SIG-M5 (cell line): Measurements from ENCODE around the gene YBX2.

Experiments
- DNase-seq: peaks from one replicate; lab custom pipeline; 2025; lab: John Stamatoyannopoulos, UW

Gene YBX2

GRCh38 chr17:7296189-7296861, 1.9 kb upstream of the YBX2 start:
- DNase-seq, result no peak

DNA sequence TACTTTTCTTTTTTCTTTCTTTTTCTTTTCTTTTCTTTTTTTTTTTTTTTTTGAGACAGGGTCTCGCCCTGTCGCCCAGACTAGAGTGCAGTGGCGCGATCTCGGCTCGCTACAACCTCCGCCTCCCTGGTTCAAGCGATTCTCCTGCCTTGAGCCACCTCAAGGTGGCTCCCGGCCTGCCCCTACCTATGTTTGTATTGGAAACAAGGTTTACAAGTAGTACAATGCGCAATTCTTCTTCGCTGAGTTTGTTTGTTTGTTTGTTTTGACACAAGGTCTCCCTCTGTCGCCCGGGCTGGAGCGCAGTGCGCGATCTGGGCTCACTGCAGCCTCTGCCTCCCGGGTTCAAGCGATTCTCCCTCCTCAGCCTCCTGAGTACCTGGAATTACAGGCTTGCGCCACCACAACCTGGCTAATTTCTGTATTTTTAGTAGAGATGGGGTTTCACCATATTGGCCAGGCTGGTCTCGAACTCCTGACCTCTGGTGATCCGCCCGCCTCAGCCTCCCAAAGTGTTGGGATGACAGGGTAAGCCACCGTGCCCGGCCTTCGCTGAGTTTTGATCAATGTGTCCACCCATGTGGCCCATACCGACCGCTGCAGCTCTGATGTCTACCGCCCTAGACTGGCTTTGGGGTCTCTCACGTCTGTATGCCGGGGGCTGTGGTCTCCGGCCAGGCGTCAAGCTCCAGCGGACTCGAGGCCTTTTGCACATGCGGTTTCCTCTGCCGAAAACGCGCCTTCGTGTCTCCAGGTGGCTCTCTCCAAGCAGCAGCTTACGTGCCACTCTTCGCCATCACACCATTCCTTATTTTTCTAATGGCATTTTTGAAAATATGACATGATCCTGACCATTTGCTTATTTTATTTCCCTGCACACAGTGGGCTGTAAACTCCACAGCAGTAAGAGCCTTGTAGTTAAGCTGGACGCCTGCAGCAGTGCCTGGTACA, 1.1 kb upstream of the YBX2 start:
- DNase-seq, result no peak

DNA sequence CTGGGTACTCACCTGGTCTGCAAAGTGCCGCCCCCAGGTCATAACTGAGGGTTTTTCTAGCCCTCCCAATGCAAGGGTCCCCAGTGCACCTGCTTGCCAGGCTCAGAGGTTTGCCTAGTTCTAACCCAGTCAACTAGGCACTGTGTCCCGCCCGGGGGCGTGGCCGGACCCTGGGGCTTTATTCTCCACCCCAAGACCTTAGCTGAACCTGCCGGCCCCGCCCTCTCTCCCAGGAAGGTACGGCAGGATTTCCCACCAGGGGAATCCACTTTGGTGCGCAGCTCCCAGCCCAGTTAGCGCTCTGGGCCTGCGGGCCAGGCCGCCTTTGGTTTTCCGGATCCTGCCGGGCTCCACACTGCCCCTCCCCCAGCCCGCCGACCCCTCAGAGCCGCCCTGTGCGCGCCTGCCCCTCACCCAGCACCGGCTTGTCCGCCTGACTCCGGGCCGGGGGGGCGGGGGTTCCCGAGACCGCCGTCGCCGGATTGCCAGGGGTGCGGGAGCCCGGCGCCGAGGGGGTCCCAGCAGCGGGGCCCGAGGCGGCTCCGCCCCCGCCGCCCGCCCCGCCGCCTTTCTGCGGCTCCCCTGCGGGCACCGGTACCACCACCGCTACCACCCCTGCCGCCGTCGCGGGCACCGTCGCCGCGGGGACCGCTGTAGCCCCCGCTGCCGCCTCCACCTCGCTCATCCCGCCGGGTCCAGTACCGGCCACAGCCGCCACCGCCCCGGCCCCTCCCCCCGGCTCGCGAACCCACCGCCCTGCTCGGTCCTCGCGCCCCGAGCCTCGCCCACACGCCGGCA, 424 bp downstream of the YBX2 start:
- no peak for DNase-seq

DNA sequence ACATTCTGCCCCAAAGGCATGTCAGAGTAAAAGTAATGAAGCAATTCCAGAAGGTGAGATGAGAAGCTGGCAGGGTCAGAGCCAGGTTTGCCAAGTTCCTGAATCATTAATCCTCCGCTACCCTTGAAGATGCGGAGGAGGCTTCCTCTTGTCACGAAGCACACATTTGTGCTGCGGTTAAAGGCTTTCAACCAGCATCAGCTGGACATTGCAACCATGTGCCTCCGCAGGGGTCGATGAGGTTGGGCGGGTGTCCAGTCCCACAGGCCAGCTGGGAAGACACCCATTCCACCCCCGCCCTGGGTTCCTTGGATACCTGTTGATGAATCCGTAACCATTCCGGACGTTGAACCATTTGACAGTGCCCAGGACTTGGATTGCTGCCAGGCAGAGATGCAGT, 1.3 kb downstream of the YBX2 start:
- no peak for DNase-seq

- no peak for DNase-seq
Observed at GRCh38 chr17:7292729-7293128, 1.7 kb downstream of the YBX2 start.

GRCh38 chr17:7292194-7292593, 2.2 kb downstream of the YBX2 start:
- no peak for DNase-seq

GRCh38 chr17:7290685-7291084, 3.8 kb downstream of the YBX2 start:
- no peak for DNase-seq

DNA sequence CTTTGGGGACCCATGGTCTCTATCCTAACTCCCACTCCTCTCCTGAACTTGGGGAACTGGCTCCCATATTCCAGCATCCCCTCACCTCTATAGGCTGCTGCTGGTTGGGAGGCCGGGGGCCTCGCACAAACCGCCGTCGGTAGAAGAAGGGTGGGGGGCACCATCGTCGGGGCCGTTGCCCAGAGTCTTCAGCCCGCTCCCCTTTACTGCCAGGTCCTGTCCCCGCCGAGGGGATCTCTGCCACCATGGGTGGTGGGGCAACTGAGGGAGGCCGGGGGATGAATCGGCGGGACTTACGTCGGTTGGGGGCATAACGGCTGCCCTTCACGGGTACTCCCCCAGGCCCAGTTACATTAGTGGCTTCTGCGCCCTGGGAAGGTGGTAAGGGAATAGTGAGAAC, 4.3 kb downstream of the YBX2 start:
- no peak for DNase-seq

GRCh38 chr17:7289256-7290032, 5.0 kb downstream of the YBX2 start:
- DNase-seq, result no peak

GRCh38 chr17:7285679-7286078, 8.8 kb downstream of the YBX2 start:
- DNase-seq, result no peak

DNA sequence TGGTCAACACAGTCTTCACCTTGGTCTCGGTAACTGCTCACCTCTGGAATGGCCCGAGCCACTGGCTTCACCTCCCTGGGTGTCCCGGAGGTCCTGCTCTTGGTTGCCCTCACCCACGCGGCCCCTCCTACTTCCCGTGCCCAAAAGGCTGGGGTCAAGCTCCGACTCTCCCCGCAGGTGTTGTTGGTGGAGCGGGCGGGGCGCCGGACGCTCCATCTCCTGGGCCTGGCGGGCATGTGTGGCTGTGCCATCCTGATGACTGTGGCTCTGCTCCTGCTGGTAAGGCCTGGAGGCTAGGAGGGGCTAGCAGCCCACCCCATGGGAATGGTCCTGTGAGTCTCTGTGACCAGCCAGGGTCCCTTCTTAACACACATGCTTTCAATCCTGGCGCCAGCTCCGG, 9.5 kb downstream of the YBX2 start:
- DNase-seq, result no peak

DNA sequence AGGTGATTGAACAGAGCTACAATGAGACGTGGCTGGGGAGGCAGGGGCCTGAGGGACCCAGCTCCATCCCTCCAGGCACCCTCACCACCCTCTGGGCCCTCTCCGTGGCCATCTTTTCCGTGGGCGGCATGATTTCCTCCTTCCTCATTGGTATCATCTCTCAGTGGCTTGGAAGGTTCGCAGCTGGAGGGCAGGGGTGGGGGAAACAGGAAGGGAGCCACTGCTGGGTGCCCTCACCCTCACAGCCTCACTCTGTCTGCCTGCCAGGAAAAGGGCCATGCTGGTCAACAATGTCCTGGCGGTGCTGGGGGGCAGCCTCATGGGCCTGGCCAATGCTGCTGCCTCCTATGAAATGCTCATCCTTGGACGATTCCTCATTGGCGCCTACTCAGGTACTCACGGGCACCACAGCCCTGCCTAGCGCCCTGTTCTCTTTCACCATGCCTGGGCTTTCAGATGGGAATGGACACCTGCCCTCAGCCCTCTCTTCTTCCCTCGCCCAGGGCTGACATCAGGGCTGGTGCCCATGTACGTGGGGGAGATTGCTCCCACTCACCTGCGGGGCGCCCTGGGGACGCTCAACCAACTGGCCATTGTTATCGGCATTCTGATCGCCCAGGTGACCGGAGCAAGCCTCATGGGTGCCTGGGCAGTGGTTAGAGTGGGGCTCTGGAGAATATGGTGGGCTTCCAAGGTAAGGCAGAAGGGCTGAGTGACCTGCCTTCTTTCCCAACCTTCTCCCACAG, 10.8 kb downstream of the YBX2 start:
- DNase-seq, result no peak

DNA sequence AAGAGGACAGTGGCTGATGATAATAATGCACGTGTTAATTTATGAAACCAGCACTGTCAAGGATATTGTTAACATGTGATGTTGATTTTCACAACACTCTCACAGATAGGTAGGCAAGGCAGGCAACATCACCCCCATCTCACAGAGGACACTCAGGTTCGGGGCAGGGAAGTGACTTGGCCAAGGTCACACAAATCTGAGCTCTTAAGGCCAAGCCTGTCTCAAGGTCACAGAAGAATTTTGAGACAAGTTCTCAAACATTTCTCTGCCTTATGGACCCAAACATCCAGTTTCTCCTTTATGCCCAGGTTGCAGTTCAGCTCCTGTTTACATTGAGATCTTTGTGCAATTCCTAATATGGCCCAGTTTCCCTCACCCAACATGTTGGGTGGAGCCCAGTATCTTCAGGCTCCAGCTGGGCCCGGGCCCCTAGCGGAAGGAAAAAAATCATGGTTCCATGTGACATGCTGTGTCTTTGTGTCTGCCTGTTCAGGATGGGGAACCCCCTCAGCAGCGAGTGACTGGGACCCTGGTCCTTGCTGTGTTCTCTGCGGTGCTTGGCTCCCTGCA, 11.6 kb downstream of the YBX2 start:
- DNase-seq, result no peak

DNA sequence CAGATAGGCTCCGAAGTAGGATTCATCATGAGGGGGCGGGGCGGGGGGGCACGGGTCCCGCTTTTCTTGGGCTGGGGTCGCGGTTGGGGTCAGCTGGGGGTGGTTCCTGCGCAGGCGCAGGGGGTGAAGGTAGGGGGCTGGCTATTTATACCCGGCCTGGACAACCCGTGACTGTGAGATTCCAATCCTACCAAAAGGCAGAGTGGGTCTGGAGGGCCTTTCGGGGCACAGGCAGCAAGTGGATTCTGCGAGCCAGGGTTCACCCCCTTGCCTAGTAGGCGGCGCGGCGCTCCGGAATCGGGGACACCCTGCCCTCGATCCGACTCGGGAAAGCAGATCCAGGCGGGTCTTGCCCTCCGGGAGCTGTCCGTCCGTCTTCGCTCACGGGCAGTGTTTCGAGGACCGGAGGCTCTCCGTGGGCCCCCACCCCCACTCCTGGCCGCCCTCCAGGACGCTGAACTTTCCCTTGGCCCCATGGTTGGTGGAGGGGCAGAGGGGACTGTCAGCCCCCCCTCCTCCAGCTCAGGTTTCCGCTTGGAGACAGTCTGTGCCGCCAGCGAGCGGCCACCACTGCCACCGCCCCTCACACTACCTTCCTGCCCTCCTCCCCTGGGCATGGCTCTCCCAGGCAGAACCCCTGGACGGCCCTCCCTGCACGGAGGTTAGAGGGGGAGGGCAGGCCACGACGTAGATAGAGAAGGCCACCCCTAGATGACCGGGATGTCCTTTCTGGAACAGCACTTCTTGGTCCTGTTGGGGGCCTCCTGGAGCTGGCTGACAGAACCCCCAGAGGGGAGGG, 12.3 kb downstream of the YBX2 start:
- no peak for DNase-seq

DNA sequence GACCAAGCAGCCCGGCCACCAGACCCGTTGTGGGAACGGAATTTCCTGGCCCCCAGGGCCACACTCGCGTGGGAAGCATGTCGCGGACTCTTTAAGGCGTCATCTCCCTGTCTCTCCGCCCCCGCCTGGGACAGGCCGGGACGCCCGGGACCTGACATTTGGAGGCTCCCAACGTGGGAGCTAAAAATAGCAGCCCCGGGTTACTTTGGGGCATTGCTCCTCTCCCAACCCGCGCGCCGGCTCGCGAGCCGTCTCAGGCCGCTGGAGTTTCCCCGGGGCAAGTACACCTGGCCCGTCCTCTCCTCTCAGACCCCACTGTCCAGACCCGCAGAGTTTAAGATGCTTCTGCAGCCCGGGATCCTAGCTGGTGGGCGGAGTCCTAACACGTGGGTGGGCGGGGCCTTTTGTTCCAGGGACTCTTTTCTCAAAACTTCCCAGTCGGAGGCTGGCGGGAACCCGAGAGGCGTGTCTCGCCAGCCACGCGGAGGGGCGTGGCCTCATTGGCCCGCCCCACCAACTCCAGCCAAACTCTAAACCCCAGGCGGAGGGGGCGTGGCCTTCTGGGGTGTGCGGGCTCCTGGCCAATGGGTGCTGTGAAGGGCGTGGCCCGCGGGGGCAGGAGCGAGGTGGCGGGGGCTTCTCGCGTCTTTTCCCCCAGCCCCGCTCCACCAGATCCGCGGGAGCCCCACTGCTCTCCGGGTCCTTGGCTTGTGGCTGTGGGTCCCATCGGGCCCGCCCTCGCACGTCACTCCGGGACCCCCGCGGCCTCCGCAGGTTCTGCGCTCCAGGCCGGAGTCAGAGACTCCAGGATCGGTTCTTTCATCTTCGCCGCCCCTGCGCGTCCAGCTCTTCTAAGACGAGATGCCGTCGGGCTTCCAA, 13.1 kb downstream of the YBX2 start, which contains the start of gene SLC2A4:
TSS of gene SLC2A4 (plus strand) at position 645 of the 879 bp plus-strand sequence. CDS start at position 862, 217 bp downstream.
- DNase-seq, result no peak

DNA sequence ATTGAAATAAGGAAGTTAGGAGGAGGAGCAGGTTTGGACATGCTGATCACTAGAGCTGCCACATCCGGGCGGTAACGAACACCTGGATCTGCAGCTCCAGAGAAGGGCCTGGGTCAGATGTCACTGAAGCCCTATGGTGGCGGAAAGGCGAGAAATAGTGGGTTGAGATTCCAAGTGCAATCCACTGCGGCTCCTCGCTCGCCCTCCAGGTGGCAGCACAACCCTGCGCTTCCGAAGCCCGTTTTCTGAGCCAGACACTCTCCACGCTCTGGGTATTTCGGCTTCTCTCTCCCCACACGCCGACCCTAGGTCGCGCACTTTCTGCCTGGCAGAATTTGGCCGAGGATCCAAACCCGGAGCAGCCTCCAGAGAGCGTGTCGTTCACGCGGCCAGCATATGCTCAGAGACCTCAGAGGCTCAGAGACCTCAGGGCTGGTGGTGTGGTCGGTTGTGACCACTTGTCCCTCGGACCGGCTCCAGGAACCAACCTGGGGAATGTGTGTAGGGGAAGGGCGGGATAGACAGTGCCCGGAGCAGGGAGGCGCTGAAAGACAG, 13.8 kb downstream of the YBX2 start:
- DNase-seq, result no peak

DNA sequence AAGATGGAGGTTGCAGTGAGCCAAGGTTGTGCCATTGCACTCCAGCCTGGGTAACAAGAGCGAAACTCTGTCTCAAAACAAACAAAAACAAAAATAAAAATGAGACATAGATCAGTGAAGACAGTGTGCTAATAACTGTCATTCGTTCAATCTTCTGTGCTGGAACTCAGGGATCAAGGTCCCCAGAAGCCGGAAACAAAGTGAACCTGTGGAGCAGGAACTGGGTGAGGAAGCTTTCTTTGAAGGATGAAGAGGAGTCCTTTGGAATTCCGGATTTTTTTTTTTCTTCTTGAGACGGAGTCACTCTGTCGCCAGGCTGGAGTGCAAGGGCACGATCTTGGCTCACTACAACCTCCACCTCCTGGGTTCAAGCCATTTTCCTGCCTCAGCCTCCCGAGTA, 15.0 kb downstream of the YBX2 start:
- no peak for DNase-seq

- DNase-seq, result no peak
Observed at GRCh38 chr17:7266784-7267183, 27.7 kb downstream of the YBX2 start.

GRCh38 chr17:7263801-7264078, 30.7 kb downstream of the YBX2 start:
- no peak for DNase-seq
